GM18517 (cell line): ENCODE measurements around the gene SCRN1.

Source experiments
- ATAC-seq: cut with Tn5 transposase; IDR thresholded peaks from one replicate; pipeline ENCODE4 v1.9.1; 2021; ENCODE audit warnings: mild to moderate bottlenecking, moderate library complexity; ENCODE audit not compliant: unreplicated experiment

The SCRN1 gene

GRCh38 chr7:29989257-29989995 is at the start of gene SCRN1:
SCRN1 (minus strand) TSS chr7:29989801; CDS start chr7:29969067, 20,734 bp downstream.
- ATAC-seq = peak; percentile 32

GRCh38 chr7:30038196-30038980 is 48.8 kb upstream of the SCRN1 start:
- ATAC-seq = no peak

DNA sequence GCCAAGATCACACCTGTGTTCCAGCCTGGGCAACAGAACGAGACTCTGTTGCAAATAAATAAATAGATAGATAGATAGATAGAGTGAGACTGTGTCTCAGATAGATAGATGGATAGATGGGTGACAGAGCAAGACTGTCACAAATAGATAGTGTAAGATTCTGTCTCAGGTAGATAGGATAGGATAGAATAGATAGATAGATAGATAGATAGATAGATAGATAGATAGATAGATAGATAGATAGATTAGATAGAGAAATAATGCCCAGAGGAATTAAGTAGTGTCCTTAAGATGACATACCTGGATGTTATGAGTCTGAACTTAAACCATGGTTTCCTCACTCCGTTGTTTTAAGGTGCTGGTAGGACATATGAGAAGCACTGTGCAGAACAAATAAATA is 46.6 kb upstream of the SCRN1 start:
- no peak for ATAC-seq

- no peak for ATAC-seq
Observed at GRCh38 chr7:30034501-30034900, 44.9 kb upstream of the SCRN1 start.

DNA sequence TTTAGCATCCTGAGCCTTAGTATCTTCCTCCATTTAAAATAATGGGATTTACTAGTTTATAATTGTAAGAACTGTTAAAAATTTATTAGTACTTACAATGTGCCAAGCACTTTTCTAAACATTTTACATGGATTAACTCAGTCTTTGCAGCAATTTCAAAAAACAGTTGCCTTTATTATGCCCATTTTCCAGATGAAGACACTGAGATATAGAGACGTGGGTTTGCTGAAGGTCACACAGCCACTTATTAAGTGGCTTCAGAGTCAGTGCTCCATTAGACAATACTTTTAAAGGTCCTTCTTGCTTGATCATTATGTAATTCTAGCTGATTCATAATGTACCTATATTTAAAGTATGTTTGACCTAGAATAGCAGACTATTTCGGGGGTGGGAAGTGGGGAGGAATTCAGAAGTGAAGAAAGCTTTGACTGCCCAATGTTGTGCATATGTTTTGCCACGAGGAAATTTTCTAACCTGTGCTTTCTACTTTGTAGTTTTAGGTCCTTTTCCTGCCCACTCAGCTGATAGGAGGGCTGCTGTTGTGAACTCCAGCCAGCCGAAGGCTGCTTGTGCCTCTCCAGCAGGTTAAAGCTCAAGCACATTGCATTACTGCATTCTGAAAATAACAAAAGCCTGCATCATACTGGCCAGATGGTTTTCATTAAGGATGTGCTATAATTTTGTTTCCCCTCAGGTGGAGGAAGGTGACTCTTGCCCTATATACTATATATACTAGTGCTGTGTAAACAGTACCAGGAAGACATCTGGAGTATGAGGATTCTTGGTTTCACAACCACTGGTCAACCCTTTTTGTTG is 42.9 kb upstream of the SCRN1 start:
- ATAC-seq = no peak

DNA sequence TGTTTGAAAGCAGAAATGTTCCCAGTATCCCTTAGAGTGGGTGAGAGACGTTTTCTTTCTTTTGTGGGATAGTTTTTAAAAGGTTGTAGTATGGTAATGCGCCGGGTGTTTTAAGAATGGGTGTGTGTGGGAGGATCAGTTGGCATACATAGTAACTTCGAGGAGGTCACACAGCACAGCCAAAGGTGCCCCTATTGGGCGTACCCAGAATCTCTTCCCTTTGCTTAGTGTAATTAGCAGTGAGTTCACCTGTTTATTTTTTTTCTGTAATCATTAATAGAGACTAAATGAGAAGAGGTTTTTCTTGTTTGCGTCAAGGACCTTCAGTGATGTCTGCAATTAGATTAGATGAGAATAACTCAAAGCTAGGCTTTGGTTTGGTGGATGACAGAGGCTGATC is 40.1 kb upstream of the SCRN1 start:
- ATAC-seq = no peak

DNA sequence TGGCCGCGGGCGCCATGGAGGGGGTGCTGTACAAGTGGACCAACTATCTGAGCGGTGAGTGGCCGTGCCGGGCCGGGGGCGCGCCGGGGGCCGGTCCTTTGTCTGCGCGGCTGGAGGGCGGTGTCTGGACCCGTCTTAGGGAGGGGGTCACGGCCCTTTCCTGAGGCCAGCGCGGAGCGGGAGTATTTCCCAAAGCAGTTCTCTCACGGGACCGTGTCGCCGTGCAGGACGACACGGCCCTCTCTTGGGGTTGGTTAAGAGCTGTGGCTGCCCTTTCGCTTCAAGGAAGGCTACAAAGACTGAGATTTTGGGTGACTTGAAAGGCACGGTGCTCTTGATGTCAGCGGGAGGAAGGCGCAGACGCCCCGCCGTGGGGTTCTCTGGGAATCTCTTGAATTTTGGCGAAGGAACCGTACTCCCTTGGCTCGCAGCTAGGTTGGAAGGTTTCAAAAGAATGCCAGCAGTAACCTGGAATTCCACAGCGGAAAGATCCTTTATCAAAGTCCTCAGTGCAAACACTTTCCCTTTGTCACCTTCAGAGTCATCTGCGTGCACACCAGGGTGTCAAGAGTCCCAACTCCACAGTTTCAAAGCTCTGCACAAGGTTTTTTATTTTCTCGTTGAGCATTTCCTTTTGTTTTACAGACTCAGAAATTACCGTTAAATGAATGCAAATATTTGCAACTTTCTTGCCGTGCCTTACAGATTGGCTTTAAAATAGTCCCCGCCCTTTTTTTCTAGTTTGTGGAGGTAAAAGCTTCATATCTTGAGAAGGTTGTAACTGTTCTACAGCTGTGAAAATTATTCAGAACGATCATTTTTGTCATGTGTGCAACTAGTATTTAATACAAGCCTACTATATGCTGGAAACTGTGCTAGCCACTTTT is 39.4 kb upstream of the SCRN1 start:
- peak; percentile 10 for ATAC-seq

DNA sequence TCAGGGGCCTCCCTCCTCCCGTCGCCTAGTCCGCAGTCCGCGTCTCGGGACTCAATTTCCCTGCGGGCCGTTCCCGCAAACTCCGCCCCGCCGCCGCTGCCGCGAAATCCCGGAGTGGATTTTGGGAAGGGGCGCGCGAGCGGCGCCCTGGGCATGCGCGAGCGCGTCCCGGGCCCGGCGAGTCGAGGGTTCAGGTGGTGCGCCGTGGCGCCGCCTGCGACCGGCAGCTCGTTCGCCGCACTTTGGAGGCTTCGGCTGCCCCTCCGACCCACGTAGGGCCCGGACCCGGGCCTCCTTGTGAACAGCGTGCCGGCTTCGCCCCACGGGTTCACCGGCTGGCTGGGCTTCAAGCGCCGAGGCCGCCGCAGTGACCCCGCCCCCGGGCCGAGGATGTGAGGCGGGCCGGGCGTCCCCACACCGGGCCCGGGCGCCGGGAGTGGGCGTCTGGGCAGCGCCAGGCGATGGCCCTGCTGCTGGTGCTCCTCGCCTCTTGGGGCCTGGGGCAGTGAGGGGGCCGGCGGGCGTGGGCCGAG is 38.7 kb upstream of the SCRN1 start, which contains the start of gene PLEKHA8:
Gene PLEKHA8, plus strand, starts transcription at position 197 of the 533 bp plus-strand sequence. CDS start 351 bp downstream, outside the sequence.
- peak; percentile 46 for ATAC-seq

DNA sequence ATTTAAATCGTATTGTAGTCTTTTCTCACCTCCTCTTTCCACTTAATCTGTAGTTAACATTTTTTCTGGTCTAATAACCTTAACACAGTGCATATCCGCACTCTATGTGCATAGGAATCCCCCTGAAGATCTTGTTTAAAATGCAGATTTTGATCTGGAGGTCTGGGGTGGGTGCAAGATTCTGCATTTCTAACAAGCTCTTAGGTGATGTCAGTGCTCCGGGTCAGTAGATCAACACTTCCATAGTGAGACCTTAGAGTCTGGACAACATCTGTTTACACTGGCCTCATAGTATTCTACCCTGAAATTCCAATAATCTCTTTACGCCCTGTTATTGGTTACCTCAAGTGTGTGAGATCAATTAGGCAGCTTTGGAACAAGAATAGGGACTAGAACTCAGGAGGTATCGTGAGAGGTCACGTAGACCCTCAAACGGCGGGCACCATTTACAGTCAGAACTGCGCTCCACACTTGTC is 38.2 kb upstream of the SCRN1 start:
- peak; percentile 3 for ATAC-seq

DNA sequence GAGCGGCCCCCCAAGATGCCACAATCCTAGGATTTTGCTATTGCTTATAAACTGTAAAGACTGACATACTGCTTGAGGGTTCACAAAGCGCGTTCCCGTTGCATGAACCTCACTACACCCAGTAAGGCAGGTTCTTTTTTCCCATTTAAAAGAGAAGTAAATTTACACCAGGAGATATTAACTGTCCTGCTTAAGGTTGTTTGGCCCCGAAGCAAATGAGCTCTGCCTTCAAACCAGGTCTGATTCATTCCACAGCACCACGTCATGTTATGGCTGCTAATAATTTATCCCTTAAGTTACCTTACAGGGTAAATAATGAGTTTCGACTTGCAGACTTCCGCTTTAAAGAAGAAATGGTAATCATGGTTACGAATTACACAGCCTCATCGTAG is 37.5 kb upstream of the SCRN1 start:
- no peak for ATAC-seq

GRCh38 chr7:30026229-30027064 is 36.8 kb upstream of the SCRN1 start, which contains the start of gene FKBP14:
FKBP14 (minus strand) TSS chr7:30026702; CDS start chr7:30026508, 194 bp downstream.
- peak; percentile 65 for ATAC-seq

- ATAC-seq = no peak
Observed at GRCh38 chr7:30023524-30023923, 33.9 kb upstream of the SCRN1 start.

- ATAC-seq = no peak
Observed at GRCh38 chr7:30022991-30023390, 33.4 kb upstream of the SCRN1 start.

DNA sequence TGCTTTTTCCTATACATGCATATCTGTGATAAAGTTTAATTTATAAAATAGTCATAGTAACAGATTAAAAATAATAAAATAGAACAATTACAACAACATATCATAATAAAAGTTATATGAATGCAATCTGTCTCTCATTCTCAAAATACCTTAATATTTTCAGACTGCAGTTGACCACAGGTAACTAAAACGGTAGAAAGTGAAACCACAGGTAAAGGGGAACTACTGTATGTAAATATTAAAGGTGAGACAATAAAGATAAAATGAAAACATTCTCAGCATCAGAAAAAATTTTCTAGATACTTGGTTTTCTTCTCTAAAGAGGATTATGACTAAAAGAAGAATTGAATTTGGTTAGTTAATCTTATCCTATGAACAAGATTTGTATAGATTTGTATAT is 30.9 kb upstream of the SCRN1 start:
- ATAC-seq = no peak

DNA sequence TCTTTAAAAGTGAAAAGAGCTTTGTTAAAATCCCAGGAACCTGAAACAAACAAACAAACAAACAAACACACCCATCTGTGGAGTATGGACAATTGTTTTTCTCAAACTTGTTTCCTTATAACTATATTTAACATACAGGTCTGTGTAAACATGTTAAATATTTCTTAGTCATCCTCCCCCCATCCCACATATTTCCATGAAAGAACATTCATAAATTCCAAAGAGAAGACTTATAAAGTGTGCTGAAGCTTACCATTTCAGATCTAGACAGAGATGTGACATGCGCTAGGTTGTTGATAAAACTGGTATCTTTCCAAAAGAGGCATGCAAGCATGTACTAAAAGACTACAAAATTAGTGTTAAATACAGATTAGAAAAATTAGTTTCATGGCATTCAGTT is 30.4 kb upstream of the SCRN1 start:
- no peak for ATAC-seq

GRCh38 chr7:30019387-30019786 is 29.8 kb upstream of the SCRN1 start:
- ATAC-seq = no peak

DNA sequence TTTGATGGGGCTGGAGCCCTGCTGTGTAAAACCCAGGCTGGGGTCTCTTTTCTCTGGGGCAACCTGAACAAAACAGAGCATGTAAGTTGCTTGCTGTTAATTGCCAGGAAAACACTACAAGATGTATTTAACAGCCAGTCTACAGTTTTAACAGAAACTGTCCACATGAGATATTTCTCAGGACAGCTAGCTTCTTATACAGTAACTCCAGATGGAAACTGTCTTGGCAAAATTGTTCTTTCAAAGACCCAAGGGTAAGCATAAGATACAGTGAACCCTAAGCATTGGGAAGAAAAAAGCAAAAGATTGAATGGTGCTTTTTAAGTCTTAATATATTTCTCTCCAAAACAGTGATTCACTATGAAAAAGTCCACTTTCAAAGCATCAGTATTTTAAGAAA is 28.9 kb upstream of the SCRN1 start:
- ATAC-seq = no peak

GRCh38 chr7:30012757-30013156 is 23.2 kb upstream of the SCRN1 start:
- no peak for ATAC-seq

- ATAC-seq = no peak
Observed at GRCh38 chr7:30010021-30010420, 20.4 kb upstream of the SCRN1 start.
